Tibial nerve (tissue), 4 donors: ENCODE measurements around the gene BIRC3.
"Not testable (repeated sequence)": the region's sequence is repeated elsewhere in the genome, so short reads cannot be mapped to it uniquely, and the experiment has no call there.

Experiments
- EP300 ChIP-seq, 2 donors: sonication (generic); formaldehyde crosslinking; IDR thresholded peaks; one replicate each; pipeline ENCODE4 v1.6.1; 2017; ENCODE audit warnings: antibody characterized with exemption in 2 of 2, mild to moderate bottlenecking in 1 of 2
- POLR2A ChIP-seq, 2 donors: fragments of 450-650 bp; IDR thresholded peaks; one replicate each; pipeline ENCODE4 v1.6.1; 2017; ENCODE audit warnings: antibody characterized with exemption in 2 of 2, mild to moderate bottlenecking in 2 of 2, moderate library complexity in 2 of 2
- TF ChIP-seq, protein P1 (sequence below), 5 experiments: fragments of 200-600 bp in 3 of 5; fragments of 450-650 bp in 2 of 5; sonication (generic) in 3 of 5; IDR thresholded peaks; one replicate each; pipeline ENCODE4 v1.5.1; 2016 to 2019; ENCODE audit warnings: antibody characterized with exemption in 5 of 5, mild to moderate bottlenecking in 3 of 5, moderate library complexity in 2 of 5

DNA sequence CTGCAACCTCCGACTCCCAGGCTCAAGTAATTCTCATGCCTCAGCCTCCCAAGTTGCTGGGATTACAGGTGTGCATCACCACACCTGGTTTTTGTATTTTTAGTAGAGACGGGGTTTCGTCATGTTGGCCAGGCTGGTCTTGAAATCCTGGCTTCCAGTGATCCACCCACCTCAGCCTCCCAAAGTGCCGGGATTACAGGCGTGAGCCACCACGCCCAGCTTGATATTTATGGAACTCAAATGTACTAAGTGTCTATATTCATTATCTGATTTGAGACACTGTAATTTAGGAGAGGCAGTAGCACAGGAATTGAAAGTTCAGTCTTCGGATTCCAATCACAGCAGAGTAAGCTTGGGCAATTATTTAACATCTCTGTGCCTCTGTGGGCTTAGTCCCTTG lies 24.0 kb downstream of the BIRC3 start:
- TF ChIP-seq, protein P1, sequence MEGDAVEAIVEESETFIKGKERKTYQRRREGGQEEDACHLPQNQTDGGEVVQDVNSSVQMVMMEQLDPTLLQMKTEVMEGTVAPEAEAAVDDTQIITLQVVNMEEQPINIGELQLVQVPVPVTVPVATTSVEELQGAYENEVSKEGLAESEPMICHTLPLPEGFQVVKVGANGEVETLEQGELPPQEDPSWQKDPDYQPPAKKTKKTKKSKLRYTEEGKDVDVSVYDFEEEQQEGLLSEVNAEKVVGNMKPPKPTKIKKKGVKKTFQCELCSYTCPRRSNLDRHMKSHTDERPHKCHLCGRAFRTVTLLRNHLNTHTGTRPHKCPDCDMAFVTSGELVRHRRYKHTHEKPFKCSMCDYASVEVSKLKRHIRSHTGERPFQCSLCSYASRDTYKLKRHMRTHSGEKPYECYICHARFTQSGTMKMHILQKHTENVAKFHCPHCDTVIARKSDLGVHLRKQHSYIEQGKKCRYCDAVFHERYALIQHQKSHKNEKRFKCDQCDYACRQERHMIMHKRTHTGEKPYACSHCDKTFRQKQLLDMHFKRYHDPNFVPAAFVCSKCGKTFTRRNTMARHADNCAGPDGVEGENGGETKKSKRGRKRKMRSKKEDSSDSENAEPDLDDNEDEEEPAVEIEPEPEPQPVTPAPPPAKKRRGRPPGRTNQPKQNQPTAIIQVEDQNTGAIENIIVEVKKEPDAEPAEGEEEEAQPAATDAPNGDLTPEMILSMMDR (IDR thresholded peaks at IDR 0.05): not testable (repeated sequence)
- TF ChIP-seq EP300, POLR2A (IDR thresholded peaks at IDR 0.05): not testable (repeated sequence)
